Esophagus muscularis mucosa (tissue), 4 donors: ENCODE data around the gene NIT2. TPM values are rescaled to one million over a fixed set of nuclear protein-coding genes. Genes with fewer than 3 reads are reported as not detected.
"Not testable (repeated sequence)": the region's sequence is repeated elsewhere in the genome, so short reads cannot be mapped to it uniquely, and the experiment has no call there.

Source experiments
- DNase-seq: peaks from one replicate; pipeline ENCODE4 v3.0.0-alpha.2; 2017; ENCODE audit errors: extremely low spot score
- H3K27ac ChIP-seq, 4 donors: fragments of 200-600 bp; sonication (generic); replicated peaks in 1 of 4; 1 replicate in 3 of 4; 2 replicates in 1 of 4; pipeline ENCODE4 v1.5.1; 2016 to 2019; ENCODE audit warnings: mild to moderate bottlenecking in 1 of 4
- H3K27me3 ChIP-seq, 4 donors: fragments of 200-600 bp; sonication (generic); one replicate each; pipeline versions ENCODE4 v1.5.1 to v1.6.0; 2016 to 2019
- H3K36me3 ChIP-seq, 4 donors: fragments of 200-600 bp; sonication (generic); one replicate each; pipeline ENCODE4 v1.5.1; 2016 to 2019
- H3K4me1 ChIP-seq, 4 donors: fragments of 200-600 bp; sonication (generic); one replicate each; pipeline ENCODE4 v1.5.1; 2016 to 2019
- H3K4me3 ChIP-seq, 4 donors: fragments of 200-600 bp; sonication (generic); 1 replicate in 2 of 4; 2 replicates in 2 of 4; pipeline ENCODE4 v1.5.1; 2016 to 2019; ENCODE audit warnings: mild to moderate bottlenecking in 4 of 4, moderate library complexity in 1 of 4
- H3K9me3 ChIP-seq, 4 donors: fragments of 200-600 bp; sonication (generic); 1 replicate in 3 of 4; 2 replicates in 1 of 4; pipeline ENCODE4 v1.5.1; 2016 to 2019
- EP300 ChIP-seq: sonication (generic); formaldehyde crosslinking; IDR thresholded peaks from one replicate; pipeline ENCODE4 v1.6.1; 2017; ENCODE audit warnings: antibody characterized with exemption
- POLR2A ChIP-seq: fragments of 450-650 bp; IDR thresholded peaks from one replicate; pipeline ENCODE4 v1.6.1; 2017; ENCODE audit warnings: antibody characterized with exemption, moderate library complexity, mild to moderate bottlenecking, low read depth
- POLR2AphosphoS5 ChIP-seq, 2 donors: sonication (generic); formaldehyde crosslinking; IDR thresholded peaks; one replicate each; pipeline ENCODE4 v1.6.1; 2017; ENCODE audit warnings: antibody characterized with exemption in 2 of 2
- WGBS: methylation state at CpG from one replicate; pipeline ENCODE4 v1.1.5; 2018; 5-methylcytosine and 5-hydroxymethylcytosine counted together
- intact Hi-C: fragments of 100-400 bp; cut with DNase I; formaldehyde crosslinking; loops from one replicate; pipeline ENCODE4 v1.15.1; 2023
- total RNA-seq, 4 donors: library from RNA; depleted of rRNA; stranded (reverse); fragments of >200 nt; gene quantifications; one replicate each; pipeline versions ENCODE4 v1.1.0 to v1.2.1, GENCODE V29; 2016
- TF ChIP-seq, protein P1 (sequence below), 3 experiments: fragments of 200-600 bp in 2 of 3; fragments of 450-650 bp in 1 of 3; sonication (generic) in 2 of 3; IDR thresholded peaks; one replicate each; pipeline ENCODE4 v1.5.1; 2017 to 2019; ENCODE audit warnings: antibody characterized with exemption in 3 of 3, mild to moderate bottlenecking in 2 of 3, moderate library complexity in 1 of 3

The NIT2 gene
- total RNA-seq, 4 donors from 2014 or later, result 15.6 to 34.1 (median 18.5) TPM

GRCh38 chr3:100333970-100334487 is 528 bp upstream of the NIT2 start:
- Histone ChIP-seq H3K9me3 (no peaks in the 10 kb centered on the region), H3K27ac (peak overlapping the region; percentile 80 to 91 (median 82)), H3K36me3 (peaks cover 0 to 5% (median 2%) of the 10 kb centered on the region in 4 donors), H3K4me3 (peak overlapping the region; percentile 68 to 85 (median 74)), H3K27me3 (no peaks in the 10 kb centered on the region), H3K4me1 (peaks cover 9 to 20% (median 19%) of the 10 kb centered on the region in 4 donors)
- no peak for TF ChIP-seq EP300
- TF ChIP-seq, protein P1, sequence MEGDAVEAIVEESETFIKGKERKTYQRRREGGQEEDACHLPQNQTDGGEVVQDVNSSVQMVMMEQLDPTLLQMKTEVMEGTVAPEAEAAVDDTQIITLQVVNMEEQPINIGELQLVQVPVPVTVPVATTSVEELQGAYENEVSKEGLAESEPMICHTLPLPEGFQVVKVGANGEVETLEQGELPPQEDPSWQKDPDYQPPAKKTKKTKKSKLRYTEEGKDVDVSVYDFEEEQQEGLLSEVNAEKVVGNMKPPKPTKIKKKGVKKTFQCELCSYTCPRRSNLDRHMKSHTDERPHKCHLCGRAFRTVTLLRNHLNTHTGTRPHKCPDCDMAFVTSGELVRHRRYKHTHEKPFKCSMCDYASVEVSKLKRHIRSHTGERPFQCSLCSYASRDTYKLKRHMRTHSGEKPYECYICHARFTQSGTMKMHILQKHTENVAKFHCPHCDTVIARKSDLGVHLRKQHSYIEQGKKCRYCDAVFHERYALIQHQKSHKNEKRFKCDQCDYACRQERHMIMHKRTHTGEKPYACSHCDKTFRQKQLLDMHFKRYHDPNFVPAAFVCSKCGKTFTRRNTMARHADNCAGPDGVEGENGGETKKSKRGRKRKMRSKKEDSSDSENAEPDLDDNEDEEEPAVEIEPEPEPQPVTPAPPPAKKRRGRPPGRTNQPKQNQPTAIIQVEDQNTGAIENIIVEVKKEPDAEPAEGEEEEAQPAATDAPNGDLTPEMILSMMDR (IDR thresholded peaks at IDR 0.05), result no peak
- TF ChIP-seq POLR2AphosphoS5 (IDR thresholded peaks at IDR 0.05), result no peak
- no peak for TF ChIP-seq POLR2A
- DNase-seq, result no peak
- intact Hi-C loops, result loop anchor here (10.0 kb wide), 1 partner anchor 509 kb away; no protein-coding TSS in a partner anchor
- 49% methylated on average over 14 of the region's 14 CpGs for WGBS

- Histone ChIP-seq H3K9me3 (no peaks in the 10 kb centered on the region), H3K27ac (peak overlapping the region; percentile 80 to 91 (median 82)), H3K4me3 (peak overlapping the region; percentile 68 to 85 (median 74)), H3K27me3 (no peaks in the 10 kb centered on the region), H3K36me3 (peaks cover 8 to 19% (median 12%) of the 10 kb centered on the region in 4 donors), H3K4me1 (peaks cover 9 to 20% (median 19%) of the 10 kb centered on the region in 4 donors)
- intact Hi-C loops, result loop anchor here (10.0 kb wide), 1 partner anchor 511 kb away; no protein-coding TSS in a partner anchor
- no peak for DNase-seq
- TF ChIP-seq POLR2AphosphoS5 (IDR thresholded peaks at IDR 0.05), result no peak
- WGBS, result 82% methylated on average over 14 of the region's 14 CpGs
Observed at GRCh38 chr3:100335434-100335833, 877 bp downstream of the NIT2 start.

DNA sequence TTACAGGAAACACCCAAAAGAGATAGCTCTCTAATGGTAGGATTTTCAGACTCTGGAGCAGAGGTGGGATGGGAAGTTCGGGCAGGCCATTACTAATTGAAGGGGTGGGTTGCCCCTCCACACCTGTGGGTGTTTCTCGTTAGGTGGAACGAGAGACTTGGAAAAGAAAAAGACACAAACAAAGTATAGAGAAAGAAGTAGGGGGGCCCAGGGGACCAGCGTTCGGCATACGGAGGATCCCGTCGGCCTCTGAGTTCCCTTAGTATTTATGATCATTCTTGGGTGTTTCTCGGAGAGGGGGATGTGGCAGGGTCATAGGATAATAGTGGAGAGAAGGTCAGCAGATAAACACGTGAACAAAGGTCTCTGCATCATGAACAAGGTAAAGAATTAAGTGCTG is 1.7 kb downstream of the NIT2 start:
- WGBS, result 91% methylated on average over 10 of the region's 10 CpGs
- intact Hi-C loops, result loop anchor here (10.0 kb wide), 1 partner anchor 511 kb away; no protein-coding TSS in a partner anchor
- peaks cover 15 to 27% (median 16%) of the 10 kb centered on the region in 4 donors for H3K36me3 ChIP-seq
- not testable (repeated sequence) for DNase-seq, H3K9me3 ChIP-seq, H3K4me3 ChIP-seq, H3K27me3 ChIP-seq
- peak overlapping the region in 3 of 4 donors; percentile 80 to 91 (median 82) for H3K27ac ChIP-seq
- peaks cover 9 to 20% (median 19%) of the 10 kb centered on the region in 4 donors for H3K4me1 ChIP-seq

- Histone ChIP-seq H3K27ac (no peak overlapping the region), H3K36me3 (peaks cover 25 to 53% (median 30%) of the 10 kb centered on the region in 4 donors), H3K4me1 (peaks cover 8 to 18% (median 16%) of the 10 kb centered on the region in 4 donors), H3K9me3 (no peaks in the 10 kb centered on the region), H3K4me3 (no peak overlapping the region), H3K27me3 (no peaks in the 10 kb centered on the region)
- DNase-seq, result no peak
- TF ChIP-seq POLR2A, result no peak
- no peak for TF ChIP-seq POLR2AphosphoS5 (IDR thresholded peaks at IDR 0.05)
- TF ChIP-seq, protein P1 (IDR thresholded peaks at IDR 0.05), result no peak
- no peak for TF ChIP-seq EP300
- intact Hi-C loops, result loop anchor here (10.0 kb wide), 1 partner anchor 514 kb away; no protein-coding TSS in a partner anchor
- 86% methylated on average over 10 of the region's 10 CpGs for WGBS
Observed at GRCh38 chr3:100338911-100339310, 4.4 kb downstream of the NIT2 start.

DNA sequence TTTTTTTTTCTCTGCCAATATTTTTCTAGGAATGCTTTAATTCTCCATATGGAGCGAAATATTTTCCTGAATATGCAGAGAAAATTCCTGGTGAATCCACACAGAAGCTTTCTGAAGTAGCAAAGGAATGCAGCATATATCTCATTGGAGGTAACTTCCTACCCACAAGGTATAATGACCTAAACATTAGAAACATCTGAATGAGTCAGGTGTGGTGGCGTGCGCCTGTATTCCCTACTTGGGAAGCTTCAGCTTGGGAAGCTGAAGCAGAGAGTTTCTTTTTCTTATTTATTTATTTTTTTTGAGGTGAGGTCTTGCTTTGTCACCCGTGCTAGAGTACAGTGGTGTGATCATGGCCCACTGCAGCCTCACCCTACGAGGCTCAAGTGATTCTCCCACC is 5.2 kb downstream of the NIT2 start:
- peaks cover 25 to 62% (median 37%) of the 10 kb centered on the region in 4 donors for H3K36me3 ChIP-seq
- WGBS, result 91% methylated on average over 5 of the region's 5 CpGs
- intact Hi-C loops, result loop anchor here (10.0 kb wide), 1 partner anchor 515 kb away; no protein-coding TSS in a partner anchor

More for the DNA sequence above, 5.2 kb downstream of the NIT2 start:
- DNase-seq, result no peak
- Histone ChIP-seq H3K27me3 (no peaks in the 10 kb centered on the region), H3K4me3 (no peak overlapping the region), H3K4me1 (peaks cover 5 to 13% (median 12%) of the 10 kb centered on the region in 4 donors), H3K9me3 (no peaks in the 10 kb centered on the region), H3K27ac (no peak overlapping the region)
- TF ChIP-seq, protein P1 (IDR thresholded peaks at IDR 0.05), result no peak
- TF ChIP-seq POLR2AphosphoS5 (IDR thresholded peaks at IDR 0.05) (no peak), EP300 (no peak), POLR2A (no peak)
